MM.1S (cell line): ENCODE results near the gene LRMDA.
"Not testable (repeated sequence)": the region's sequence is repeated elsewhere in the genome, so short reads cannot be mapped to it uniquely, and the experiment has no call there.

ENCODE experiments used
- EZH2 ChIP-seq: fragments of 300-600 bp; sonication (generic); optimal IDR thresholded peaks from 2 replicates; pipeline ENCODE3; 2017; ENCODE audit warnings: low read depth, mild to moderate bottlenecking, antibody characterized with exemption, low read length, mixed read lengths
- TF ChIP-seq, protein P1 (sequence below): fragments of 300-600 bp; sonication (generic); IDR thresholded peaks from 2 replicates; pipeline ENCODE4 v1.5.1; 2016; ENCODE audit warnings: antibody characterized with exemption, low read length, mixed read lengths

DNA sequence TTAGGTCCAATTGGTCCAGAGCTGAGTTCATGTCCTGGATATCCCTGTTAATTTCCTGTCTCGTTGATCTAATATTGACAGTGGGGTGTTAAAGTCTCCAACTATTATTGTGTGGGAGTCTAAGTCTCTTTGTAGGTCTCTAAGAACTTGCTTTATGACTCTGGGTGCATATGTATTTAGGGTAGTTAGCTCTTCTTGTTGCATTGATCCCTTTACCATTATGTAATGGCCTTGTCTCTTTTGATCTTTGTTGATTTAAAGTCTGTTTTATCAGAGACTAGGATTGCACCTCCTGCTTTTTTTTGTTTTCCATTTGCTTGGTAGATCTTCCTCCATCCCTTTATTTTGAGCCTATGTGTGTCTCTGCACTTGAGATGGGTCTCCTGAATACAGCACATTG lies 87.8 kb downstream of the LRMDA start:
- TF ChIP-seq, protein P1, sequence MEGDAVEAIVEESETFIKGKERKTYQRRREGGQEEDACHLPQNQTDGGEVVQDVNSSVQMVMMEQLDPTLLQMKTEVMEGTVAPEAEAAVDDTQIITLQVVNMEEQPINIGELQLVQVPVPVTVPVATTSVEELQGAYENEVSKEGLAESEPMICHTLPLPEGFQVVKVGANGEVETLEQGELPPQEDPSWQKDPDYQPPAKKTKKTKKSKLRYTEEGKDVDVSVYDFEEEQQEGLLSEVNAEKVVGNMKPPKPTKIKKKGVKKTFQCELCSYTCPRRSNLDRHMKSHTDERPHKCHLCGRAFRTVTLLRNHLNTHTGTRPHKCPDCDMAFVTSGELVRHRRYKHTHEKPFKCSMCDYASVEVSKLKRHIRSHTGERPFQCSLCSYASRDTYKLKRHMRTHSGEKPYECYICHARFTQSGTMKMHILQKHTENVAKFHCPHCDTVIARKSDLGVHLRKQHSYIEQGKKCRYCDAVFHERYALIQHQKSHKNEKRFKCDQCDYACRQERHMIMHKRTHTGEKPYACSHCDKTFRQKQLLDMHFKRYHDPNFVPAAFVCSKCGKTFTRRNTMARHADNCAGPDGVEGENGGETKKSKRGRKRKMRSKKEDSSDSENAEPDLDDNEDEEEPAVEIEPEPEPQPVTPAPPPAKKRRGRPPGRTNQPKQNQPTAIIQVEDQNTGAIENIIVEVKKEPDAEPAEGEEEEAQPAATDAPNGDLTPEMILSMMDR, result not testable (repeated sequence)
- TF ChIP-seq EZH2, result not testable (repeated sequence)
